Fibroblast of skin of abdomen (primary cell): ENCODE results near the gene FALEC.
A peak's percentile ranks its signal among the peaks of the same experiment; 100 is the strongest.

ENCODE experiments used
- DNase-seq: peaks from one replicate; pipeline ENCODE4 v3.0.0-alpha.2; 2013

FALEC gene

GRCh38 chr1:150512846-150513245 is 2.7 kb upstream of the FALEC start:
- no peak for DNase-seq

DNA sequence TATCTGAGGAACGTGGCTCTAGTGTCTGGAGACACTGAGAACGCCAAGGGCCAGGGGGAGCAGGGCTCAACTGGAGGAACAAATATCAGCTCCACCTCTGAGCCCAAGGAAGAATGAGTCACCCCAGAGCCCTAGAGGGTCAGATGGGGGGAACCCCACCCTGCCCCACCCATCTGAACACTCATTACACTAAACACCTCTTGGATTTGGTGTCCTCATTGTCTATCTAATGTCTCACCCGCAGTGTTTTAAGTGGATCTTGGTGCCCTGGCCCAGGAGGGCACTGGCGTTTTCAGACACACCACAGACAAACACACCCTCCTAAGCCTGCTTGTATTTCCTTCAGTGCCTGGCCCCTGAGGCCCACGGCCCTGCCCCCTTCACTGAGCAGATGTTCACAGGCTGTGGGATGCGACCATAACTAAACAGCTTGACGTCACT is 2.2 kb upstream of the FALEC start:
- DNase-seq = no peak

- no peak for DNase-seq
Measured at GRCh38 chr1:150514260-150514659, 1.3 kb upstream of the FALEC start.

DNA sequence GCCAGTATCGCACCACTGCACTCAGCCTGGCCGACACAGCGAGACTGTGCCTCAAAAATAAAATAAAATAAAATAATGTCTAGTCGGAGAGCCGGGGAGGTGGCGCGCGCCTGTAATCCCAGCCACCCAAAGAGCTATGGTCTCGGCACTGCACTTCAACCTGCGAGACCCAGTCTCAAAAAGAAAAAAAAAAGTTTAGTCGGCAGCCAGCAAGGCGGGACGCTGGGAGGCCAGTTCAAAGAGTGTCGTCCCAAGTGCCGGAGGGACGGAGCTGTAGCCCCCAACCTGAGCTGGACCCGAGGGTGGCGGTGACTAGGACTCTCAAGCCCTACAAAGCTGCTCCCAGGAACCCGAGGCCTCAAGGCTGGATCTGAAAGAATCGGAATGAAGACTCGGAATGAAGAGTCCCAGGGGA is 632 bp upstream of the FALEC start:
- no peak for DNase-seq

DNA sequence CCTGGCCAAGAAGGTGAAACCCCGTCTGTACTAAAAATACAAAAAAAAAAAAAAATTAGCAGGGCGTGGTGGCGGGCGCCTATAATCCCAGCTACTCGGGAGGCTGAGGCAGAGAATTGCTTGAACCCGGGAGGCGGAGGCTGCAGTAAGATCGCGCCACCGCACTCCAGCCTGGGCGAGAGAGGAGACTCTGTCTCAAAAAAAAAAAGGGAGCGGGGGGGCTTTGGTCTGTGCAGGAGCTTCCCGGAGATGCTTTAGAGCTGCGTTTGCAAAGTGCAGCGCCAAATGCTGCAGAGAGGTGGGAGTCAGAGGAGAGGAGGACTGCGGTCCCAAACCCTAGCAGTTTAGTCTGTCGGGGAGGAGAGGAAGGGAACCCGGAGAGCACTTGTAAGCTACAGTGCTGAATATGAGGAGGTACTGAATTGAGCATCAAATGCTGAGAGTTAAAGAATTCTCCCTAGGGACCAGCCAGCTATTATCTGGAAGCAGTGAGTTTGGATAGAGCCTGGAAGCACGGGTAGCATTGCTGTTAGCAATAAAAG is 569 bp downstream of the FALEC start:
- no peak for DNase-seq

DNA sequence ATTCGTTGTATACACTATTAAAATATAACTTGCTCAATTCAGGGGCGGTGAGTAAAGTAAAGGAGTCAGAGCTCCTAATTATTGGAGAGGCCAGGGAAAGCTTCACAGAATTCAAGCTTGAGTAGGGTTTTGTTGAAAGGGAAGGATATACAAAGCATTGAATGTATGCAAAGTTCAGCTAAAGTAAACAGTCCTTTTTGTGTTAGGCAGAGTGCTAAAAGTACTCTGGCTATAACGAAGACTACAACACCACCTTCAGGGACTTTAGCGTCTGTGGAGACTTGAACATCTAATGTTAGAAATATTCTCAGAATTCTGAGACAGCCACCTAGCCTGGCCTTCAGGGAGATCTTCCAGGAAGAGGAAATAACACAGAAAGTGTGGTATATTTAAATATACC is 1.1 kb downstream of the FALEC start:
- DNase-seq = no peak

- no peak for DNase-seq
Measured at GRCh38 chr1:150521196-150521968, 5.8 kb downstream of the FALEC start.

DNA sequence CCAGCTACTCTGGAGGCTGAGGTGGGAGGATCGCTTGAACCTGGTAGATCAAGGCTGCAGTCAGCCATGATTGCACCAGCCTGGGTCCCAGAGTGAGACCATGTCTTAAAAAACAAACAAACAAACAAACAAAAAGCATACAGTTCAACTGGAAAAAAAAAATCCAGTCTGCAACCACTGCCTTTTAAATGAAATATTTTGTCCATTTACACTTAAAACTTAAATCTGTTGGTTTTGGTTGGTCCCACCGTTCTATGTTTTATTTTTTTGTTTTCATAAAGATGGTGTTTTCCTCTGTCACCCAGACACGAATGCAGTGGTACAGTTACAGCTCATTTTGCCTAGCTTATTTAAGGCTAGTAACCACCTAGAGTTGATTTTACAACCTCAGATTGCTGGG is 9.8 kb downstream of the FALEC start:
- DNase-seq = no peak

GRCh38 chr1:150528196-150528595 is 12.6 kb downstream of the FALEC start:
- DNase-seq = peak; percentile 78

DNA sequence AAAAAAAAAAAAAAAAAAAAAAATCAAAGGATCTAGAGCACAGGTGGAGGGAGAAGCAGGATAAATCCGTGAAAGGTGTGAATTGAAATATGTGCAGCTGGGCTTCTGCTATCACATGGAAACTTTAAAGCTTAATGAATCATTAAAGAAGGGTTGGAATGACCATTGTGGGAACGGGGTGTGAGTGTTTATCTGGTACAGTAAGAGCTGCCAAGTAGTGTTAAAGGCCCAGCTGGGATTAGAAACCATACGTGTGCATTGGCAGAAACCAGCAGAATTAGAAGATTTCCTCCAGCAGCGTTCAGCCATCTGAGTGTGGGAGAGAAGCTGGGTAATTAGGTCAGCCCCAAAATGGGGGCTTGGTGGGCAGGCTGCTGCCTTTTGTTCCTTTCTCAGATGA is 13.5 kb downstream of the FALEC start:
- DNase-seq = peak; percentile 75

GRCh38 chr1:150530491-150531159 is 15.1 kb downstream of the FALEC start:
- DNase-seq = no peak

DNA sequence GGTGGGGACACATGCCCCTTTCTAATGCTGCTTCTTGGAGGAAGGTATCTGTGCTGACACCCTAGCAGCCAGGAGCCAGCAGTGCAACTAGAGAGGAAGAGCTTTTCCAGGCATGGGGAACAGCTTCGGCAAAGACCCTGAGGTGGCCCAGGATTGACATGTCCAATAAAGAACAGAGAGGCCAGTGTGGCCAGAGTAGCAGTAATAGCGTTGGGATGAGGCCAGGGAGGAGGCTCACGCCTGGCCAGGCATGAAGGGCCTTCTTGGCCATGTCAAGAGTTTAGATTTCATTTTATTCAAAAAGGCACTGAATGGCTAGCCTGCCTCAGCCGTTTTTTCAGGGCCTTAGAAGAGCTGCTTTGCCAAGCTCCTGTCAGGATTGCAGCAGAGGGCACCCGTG is 17.3 kb downstream of the FALEC start:
- DNase-seq = no peak

DNA sequence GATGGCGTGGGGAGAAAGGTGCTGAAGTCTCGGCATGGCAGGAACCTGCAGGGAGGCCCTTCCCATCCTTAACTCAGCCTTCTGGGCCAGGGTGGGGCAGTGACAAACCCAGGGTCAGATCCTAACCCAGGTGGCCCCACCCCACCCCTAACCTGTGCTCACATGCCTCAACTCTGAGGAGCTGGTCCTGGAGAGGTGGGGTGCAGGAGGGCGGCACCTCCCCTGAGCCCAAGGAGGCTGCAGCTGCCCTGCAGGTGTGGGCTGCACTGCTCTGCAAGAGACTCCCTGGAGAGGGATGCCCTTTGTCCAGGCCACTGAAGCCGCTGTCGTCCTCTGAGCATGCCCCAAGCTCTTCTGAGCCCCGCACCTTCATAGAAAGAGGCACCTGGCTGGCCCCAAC is 18.4 kb downstream of the FALEC start:
- DNase-seq = no peak

DNA sequence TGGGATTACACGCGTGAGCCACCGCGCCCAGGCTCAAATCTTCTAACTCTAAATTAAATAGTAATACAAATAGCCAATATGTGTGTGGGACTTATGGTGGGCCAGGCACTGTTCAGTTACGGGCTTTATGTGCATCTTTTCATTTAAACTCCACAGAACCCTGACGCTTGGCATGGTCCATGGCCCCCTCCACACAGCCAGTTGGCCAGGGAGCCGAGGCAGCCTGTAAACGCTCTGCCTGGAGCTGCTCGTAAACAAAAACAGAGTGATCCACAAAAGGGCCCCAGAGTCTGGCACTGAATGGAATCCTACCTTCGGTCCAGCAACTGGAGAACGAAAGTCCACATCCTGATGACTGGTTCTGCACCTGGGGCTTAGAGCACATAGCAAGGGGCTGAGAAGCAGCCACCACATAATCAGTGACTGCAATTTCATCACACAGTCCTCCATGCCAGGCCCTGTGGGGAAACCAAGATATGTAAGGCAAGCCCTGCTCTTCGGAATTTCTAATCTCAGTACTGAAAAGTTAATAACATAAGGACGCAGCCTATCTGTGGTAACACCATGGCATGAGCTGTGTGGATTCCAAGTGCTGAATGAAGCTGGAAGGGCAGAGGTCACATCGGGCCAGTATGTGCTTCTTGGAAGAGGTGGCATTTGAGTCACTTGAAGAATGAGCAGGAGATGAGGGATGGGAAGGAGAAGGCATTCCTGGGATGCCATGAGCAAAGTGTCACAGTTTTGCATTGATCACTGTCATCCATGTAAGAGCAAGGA is 20.1 kb downstream of the FALEC start:
- DNase-seq = peak; percentile 49

GRCh38 chr1:150536836-150537731 is 21.5 kb downstream of the FALEC start:
- DNase-seq = no peak

DNA sequence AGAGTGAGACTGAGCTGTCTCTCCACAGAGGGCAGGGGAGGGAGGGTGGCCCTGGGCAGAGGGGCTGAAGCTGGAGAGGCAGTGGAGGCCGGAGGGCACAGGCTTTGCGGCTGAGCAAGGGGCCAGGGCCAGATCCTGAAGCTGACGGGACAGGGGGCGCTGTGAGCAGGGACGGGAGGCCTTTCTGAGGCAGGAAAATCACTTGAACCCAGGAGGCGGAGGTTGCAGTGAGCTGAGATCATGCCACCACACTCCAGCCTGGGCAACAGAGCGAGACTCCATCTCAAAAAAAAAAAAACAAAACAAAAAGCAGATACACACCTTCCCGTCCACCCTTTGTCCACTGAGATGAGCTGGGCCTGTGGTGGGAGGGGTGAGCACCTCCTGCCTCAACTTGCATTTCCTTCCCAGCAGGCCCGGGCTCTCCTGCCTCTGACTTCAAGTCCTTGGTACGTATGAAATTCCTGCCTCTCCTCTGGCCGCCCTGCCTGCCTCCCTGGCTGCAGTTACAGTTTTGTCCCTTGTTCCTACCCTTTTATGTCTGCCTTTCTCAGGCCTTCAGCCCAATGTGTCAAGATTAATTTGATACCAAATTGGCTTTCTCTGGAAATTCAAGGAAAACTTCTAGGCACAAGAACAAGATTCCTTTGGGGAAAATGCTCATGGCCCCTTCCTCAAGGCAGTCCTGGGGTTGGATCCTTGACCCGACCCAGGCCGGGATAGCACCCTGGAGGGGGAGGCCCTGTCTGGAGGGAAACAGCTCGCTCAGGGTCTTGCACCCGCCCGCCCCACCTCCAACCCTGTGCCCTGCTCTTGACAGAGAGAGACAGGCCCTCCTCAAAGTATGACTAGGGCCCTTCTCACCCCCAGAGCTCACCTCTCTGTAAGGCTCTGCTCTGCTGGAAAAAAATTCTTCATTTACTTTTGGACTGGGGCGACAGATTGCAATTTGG is 22.5 kb downstream of the FALEC start:
- peak; percentile 88 for DNase-seq

- DNase-seq = no peak
Measured at GRCh38 chr1:150543500-150544143, 28.1 kb downstream of the FALEC start.

DNA sequence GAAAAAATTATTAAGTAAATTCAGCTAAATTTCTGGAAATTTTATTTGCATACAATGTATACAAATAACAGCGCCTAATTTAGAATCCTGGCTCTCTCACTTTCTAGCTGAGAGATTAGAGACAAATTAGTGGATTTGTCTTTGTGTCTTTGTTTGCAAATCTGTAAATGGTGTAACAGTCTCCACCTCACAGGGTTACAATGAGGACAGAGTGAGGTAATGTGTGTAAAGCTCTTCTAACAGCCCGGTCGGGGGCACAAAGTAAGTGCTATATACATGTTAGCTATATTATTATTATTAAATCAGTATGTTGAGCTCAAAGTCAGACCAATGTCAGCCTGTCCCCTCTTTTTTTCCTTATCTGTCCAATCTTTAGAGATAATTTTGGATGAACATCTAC is 28.7 kb downstream of the FALEC start:
- DNase-seq = no peak

DNA sequence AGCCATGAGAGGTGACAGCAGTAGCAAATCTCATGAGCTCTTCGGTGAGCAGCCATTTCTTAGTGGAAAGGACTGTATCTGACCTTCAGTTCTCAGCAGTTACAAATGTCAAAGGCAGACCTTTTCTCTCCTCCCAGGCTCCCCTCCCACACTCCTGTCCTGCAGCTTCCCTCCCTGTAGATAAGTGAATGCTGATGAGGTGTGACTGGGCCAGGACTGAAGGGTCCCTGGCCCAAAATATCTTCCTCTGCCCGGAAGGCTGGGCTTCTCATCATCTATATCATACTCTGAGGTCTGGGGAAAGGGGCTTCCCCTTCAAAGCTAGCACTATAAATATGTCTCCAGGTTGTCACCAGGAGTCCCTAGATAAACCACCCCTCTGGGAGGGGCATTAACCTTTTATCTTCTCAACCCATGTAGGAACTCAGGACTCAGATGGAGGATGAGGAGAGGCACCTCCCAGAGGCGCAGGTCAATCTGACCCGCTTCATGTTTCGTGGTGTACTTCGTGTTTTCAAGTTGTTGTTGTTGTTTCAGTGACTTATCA is 30.0 kb downstream of the FALEC start:
- DNase-seq = no peak

GRCh38 chr1:150546294-150546937 is 30.9 kb downstream of the FALEC start:
- no peak for DNase-seq
